B cell (primary cell): ENCODE data around the gene PRR3. TPM values are rescaled to one million over a fixed set of nuclear protein-coding genes. Genes with fewer than 3 reads are reported as not detected.

Source experiments
- ATAC-seq: fragments of 200-7000 bp; cut with Tn5 transposase; one replicate; pipeline ENCODE4 v1.10.0; 2021; ENCODE audit warnings: low read depth, mild to moderate bottlenecking, moderate number of reproducible peaks, moderate library complexity
- CTCF ChIA-PET: fragments of 350-600 bp; sonication (Branson Sonifier 250); formaldehyde crosslinking; loops from one replicate; lab custom pipeline; 2021; ENCODE audit warnings: antibody characterized with exemption, inconsistent platforms; lab: Charles Lee
- POLR2A ChIA-PET: fragments of 350-600 bp; sonication (Branson Sonifier 250); formaldehyde crosslinking; loops from one replicate; lab custom pipeline; 2021; ENCODE audit warnings: antibody characterized with exemption; lab: Charles Lee
- DNase-seq: peaks from one replicate; pipeline ENCODE4 v3.0.0; 2013
- H2AFZ ChIP-seq: 2 replicates; pipeline ENCODE4 v1.6.1; 2012; ENCODE audit warnings: mild to moderate bottlenecking, low read depth, low read length; ENCODE audit not compliant: insufficient read depth, poor library complexity, severe bottlenecking
- H3K27ac ChIP-seq, 2 donors: 1 replicate in 1 of 2; 2 replicates in 1 of 2; pipeline ENCODE4 v1.5.1; 2012 to 2013; ENCODE audit warnings: low read length in 2 of 2, mild to moderate bottlenecking in 2 of 2, moderate library complexity in 1 of 2
- H3K27me3 ChIP-seq, 4 experiments: fragments of 200-600 bp in 1 of 4; sonication (generic) in 1 of 4; replicated peaks in 1 of 4; 1 replicate in 2 of 4; 2 replicates in 2 of 4; pipeline versions ENCODE4 v1.6.1 to v1.7.0; 2013 to 2016; ENCODE audit warnings: low read length in 3 of 4, mild to moderate bottlenecking in 2 of 4, mixed read lengths in 1 of 4, moderate library complexity in 1 of 4; ENCODE audit not compliant: insufficient read depth in 4 of 4, control insufficient read depth in 3 of 4; ENCODE audit errors: control extremely low read depth in 1 of 4
- H3K36me3 ChIP-seq, 2 experiments: replicated peaks in 1 of 2; 1 replicate in 1 of 2; 2 replicates in 1 of 2; pipeline versions ENCODE4 v1.6.1 to v1.7.1; 2013; ENCODE audit warnings: low read length in 1 of 2; ENCODE audit not compliant: insufficient read depth in 2 of 2, control insufficient read depth in 1 of 2; ENCODE audit errors: control extremely low read depth in 1 of 2, extremely low read depth in 1 of 2
- H3K4me1 ChIP-seq, 2 donors: fragments of 200-600 bp in 1 of 2; sonication (generic) in 1 of 2; 1 replicate in 1 of 2; 2 replicates in 1 of 2; pipeline versions ENCODE4 v1.5.1 to v1.6.1; 2013 to 2017; ENCODE audit warnings: low read length in 2 of 2; ENCODE audit not compliant: control insufficient read depth in 2 of 2, insufficient read depth in 2 of 2
- H3K4me2 ChIP-seq: replicated peaks from 2 replicates; pipeline ENCODE3; 2012; ENCODE audit warnings: mild to moderate bottlenecking, low read depth, low read length; ENCODE audit not compliant: poor library complexity, severe bottlenecking
- H3K4me3 ChIP-seq, 5 experiments: fragments of 200-600 bp in 1 of 5; sonication (generic) in 1 of 5; 1 replicate in 3 of 5; 2 replicates in 2 of 5; pipeline versions ENCODE4 v1.5.1 to v1.7.0; 2011 to 2016; ENCODE audit warnings: low read length in 4 of 5, mild to moderate bottlenecking in 4 of 5, low read depth in 2 of 5, control low read depth in 1 of 5, moderate library complexity in 1 of 5; ENCODE audit not compliant: insufficient read depth in 1 of 5; ENCODE audit errors: control extremely low read depth in 1 of 5, extremely low read depth in 1 of 5
- H3K79me2 ChIP-seq: fragments of 200-600 bp; sonication (generic); one replicate; pipeline ENCODE4 v1.6.0; 2016; ENCODE audit warnings: low read length; ENCODE audit not compliant: control insufficient read depth, insufficient read depth
- H3K9ac ChIP-seq: fragments of 200-600 bp; sonication (generic); 2 replicates; pipeline ENCODE4 v1.6.1; 2017; ENCODE audit warnings: mild to moderate bottlenecking, low read length, moderate library complexity
- H3K9me3 ChIP-seq, 3 donors: one replicate each; pipeline versions ENCODE4 v1.6.1 to v1.7.1; 2013; ENCODE audit warnings: low read length in 2 of 3; ENCODE audit not compliant: control insufficient read depth in 2 of 3, insufficient read depth in 1 of 3; ENCODE audit errors: control extremely low read depth in 1 of 3
- H4K20me1 ChIP-seq: 2 replicates; pipeline ENCODE4 v1.6.0; 2012; ENCODE audit warnings: mild to moderate bottlenecking, low read length; ENCODE audit not compliant: insufficient read depth, control insufficient read depth, poor library complexity, severe bottlenecking
- H3K27ac Mint-ChIP-seq: one replicate; pipeline ENCODE4 v1.8.0; 2021; ENCODE audit warnings: mixed read lengths
- H3K27me3 Mint-ChIP-seq: one replicate; pipeline ENCODE4 v1.8.0; 2021; ENCODE audit warnings: mixed read lengths
- H3K4me1 Mint-ChIP-seq: one replicate; pipeline ENCODE4 v1.8.0; 2021; ENCODE audit warnings: mixed read lengths
- H3K4me3 Mint-ChIP-seq: one replicate; pipeline ENCODE4 v1.8.0; 2021; ENCODE audit warnings: mixed read lengths
- H3K9me3 Mint-ChIP-seq: one replicate; pipeline ENCODE4 v1.8.0; 2022; ENCODE audit warnings: mixed read lengths; ENCODE audit not compliant: insufficient read depth
- EZH2 ChIP-seq: IDR thresholded peaks from 2 replicates; pipeline ENCODE4 v1.6.1; 2012; ENCODE audit warnings: borderline replicate concordance, low read depth, mild to moderate bottlenecking, moderate library complexity, low read length; ENCODE audit not compliant: insufficient read depth, poor library complexity, severe bottlenecking
- WGBS: methylation state at CpG from one replicate; pipeline ENCODE4 v1.1.5; 2013; ENCODE audit warnings: missing lambda C conversion rate; ENCODE audit not compliant: insufficient coverage; 5-methylcytosine and 5-hydroxymethylcytosine counted together
- intact Hi-C: fragments of 100-400 bp; cut with micrococcal nuclease; formaldehyde crosslinking; loops from one replicate; pipeline ENCODE4 v1.10.0; 2022
- polyA plus RNA-seq: library from polyadenylated mRNA; depleted of rRNA; stranded (reverse); fragments of >200 nt; gene quantifications from 2 replicates; pipeline ENCODE4 v1.2.3, GENCODE V29; 2012
- total RNA-seq, 2 donors: library from RNA; stranded (reverse); fragments of 120-200 nt in 1 of 2; gene quantifications; 1 replicate in 1 of 2; 2 replicates in 1 of 2; pipeline versions ENCODE4 v1.2.3 to v1.2.4, GENCODE V29; 2013 to 2022
- TF ChIP-seq, protein P1 (sequence below): fragments of 200-600 bp; IDR thresholded peaks from one replicate; pipeline ENCODE4 v1.8.0; 2022; ENCODE audit warnings: antibody characterized with exemption, mild to moderate bottlenecking

The PRR3 gene
- total and polyA plus RNA-seq, 2 donors (not counting 1 experiment from before 2014, with no cell fraction given): 15.0 to 30.3 TPM

DNA sequence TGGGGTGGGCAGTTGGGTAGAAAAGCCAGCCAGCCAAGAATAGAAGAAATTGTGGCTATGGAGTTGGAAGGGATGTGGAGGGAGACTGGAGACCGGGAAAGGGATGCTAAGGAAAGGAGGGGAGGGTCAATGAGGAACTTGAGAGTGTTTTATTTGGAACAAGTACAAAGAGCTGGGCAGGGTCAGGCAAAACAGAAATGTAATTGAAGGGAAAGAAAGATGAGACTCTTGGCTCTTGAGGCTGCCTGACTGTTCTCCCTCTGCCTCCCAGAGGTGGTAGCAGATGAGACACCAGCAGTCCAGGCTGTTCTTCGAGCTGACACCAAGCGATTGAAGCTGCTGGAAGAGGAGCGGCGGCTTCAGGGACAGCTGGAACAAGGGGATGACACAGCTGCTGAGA, 26.8 kb downstream of the PRR3 start:
- Histone ChIP-seq H3K9ac (no peak overlapping the region), H4K20me1 (peaks cover 11% of the 10 kb centered on the region), H3K4me3 (no peak overlapping the region), H3K9me3 (no peaks in the 10 kb centered on the region), H3K27ac (no peak overlapping the region), H3K27me3 (no peaks in the 10 kb centered on the region), H3K36me3 (peaks cover 4 to 85% of the 10 kb centered on the region in 2 experiments), H2AFZ (no peak overlapping the region), H3K4me2 (no peak overlapping the region), H3K79me2 (peaks cover 19% of the 10 kb centered on the region), H3K4me1 (no peaks in the 10 kb centered on the region)
- Mint-ChIP-seq H3K27me3 (no peaks in the 10 kb centered on the region), H3K4me1 (no peaks in the 10 kb centered on the region), H3K9me3 (no peaks in the 10 kb centered on the region), H3K27ac (no peak overlapping the region), H3K4me3 (no peak overlapping the region)
- TF ChIP-seq, protein P1, sequence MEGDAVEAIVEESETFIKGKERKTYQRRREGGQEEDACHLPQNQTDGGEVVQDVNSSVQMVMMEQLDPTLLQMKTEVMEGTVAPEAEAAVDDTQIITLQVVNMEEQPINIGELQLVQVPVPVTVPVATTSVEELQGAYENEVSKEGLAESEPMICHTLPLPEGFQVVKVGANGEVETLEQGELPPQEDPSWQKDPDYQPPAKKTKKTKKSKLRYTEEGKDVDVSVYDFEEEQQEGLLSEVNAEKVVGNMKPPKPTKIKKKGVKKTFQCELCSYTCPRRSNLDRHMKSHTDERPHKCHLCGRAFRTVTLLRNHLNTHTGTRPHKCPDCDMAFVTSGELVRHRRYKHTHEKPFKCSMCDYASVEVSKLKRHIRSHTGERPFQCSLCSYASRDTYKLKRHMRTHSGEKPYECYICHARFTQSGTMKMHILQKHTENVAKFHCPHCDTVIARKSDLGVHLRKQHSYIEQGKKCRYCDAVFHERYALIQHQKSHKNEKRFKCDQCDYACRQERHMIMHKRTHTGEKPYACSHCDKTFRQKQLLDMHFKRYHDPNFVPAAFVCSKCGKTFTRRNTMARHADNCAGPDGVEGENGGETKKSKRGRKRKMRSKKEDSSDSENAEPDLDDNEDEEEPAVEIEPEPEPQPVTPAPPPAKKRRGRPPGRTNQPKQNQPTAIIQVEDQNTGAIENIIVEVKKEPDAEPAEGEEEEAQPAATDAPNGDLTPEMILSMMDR: no peak
- TF ChIP-seq EZH2: no peak
- no peak for ATAC-seq
- 100% methylated on average over 5 of the region's 5 CpGs for WGBS
- intact Hi-C loops: no loop called here
- DNase-seq: no peak
- POLR2A ChIA-PET: no interaction called here
- CTCF ChIA-PET: interaction anchor here (1.3 to 3.9 kb wide), 3 partner anchors 14 to 104 kb away, joined by 4 to 17 read pairs (median 7); no protein-coding TSS in a partner anchor

DNA sequence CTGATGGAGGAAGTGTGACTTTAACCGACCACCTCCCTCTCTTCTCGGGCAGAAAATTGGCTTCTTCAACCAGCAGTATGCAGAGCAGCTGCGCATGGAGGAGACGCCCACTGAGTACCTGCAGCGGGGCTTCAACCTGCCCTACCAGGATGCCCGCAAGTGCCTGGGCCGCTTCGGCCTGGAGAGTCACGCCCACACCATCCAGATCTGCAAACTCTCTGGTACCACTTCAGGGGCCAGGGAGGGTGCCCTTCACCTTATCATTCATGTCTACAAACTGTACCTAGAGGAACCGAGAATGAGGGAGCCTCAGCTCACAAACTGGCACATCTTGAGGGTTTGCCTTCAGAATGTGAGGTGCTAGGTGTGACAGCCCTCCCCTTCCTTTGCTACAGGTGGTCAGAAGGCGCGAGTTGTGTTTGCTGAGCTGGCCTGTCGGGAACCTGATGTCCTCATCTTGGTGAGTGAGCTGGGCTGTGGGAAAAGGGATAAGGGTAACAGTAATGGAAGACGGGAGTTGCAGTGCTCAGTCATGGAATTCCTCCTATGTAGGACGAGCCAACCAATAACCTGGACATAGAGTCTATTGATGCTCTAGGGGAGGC, 32.8 kb downstream of the PRR3 start:
- H3K4me3 Mint-ChIP-seq: no peak overlapping the region
- ChIA-PET POLR2A (interaction anchor here (0.7 to 0.8 kb wide), 2 partner anchors 19 to 100 kb away, joined by 3 read pairs; partner anchors contain the start of gene ABCF1), CTCF (interaction anchor here (1.4 to 12.2 kb wide), 5 partner anchors 45 to 106 kb away, joined by 4 to 295 read pairs (median 4); partner anchors contain the start of gene DHX16)
- Histone ChIP-seq H2AFZ (no peak overlapping the region), H3K9me3 (no peaks in the 10 kb centered on the region), H3K4me2 (no peak overlapping the region), H3K27me3 (no peaks in the 10 kb centered on the region), H3K9ac (no peak overlapping the region), H3K4me3 (no peak overlapping the region), H3K27ac (no peak overlapping the region), H4K20me1 (peaks cover 16% of the 10 kb centered on the region), H3K4me1 (no peaks in the 10 kb centered on the region), H3K79me2 (peaks cover 14% of the 10 kb centered on the region), H3K36me3 (peaks cover 15 to 69% of the 10 kb centered on the region in 2 experiments)
- no peak for DNase-seq
- 94% methylated on average over 12 of the region's 15 CpGs for WGBS
- H3K27ac Mint-ChIP-seq: no peak overlapping the region
- no peaks in the 10 kb centered on the region for H3K27me3 Mint-ChIP-seq
- no peaks in the 10 kb centered on the region for H3K4me1 Mint-ChIP-seq
- no peak for ATAC-seq
- intact Hi-C loops: no loop called here
- H3K9me3 Mint-ChIP-seq: no peaks in the 10 kb centered on the region
- TF ChIP-seq, protein P1: no peak
- TF ChIP-seq EZH2: no peak
